Measurements from ENCODE around the gene TCERG1L.

TCERG1L gene, protein sequence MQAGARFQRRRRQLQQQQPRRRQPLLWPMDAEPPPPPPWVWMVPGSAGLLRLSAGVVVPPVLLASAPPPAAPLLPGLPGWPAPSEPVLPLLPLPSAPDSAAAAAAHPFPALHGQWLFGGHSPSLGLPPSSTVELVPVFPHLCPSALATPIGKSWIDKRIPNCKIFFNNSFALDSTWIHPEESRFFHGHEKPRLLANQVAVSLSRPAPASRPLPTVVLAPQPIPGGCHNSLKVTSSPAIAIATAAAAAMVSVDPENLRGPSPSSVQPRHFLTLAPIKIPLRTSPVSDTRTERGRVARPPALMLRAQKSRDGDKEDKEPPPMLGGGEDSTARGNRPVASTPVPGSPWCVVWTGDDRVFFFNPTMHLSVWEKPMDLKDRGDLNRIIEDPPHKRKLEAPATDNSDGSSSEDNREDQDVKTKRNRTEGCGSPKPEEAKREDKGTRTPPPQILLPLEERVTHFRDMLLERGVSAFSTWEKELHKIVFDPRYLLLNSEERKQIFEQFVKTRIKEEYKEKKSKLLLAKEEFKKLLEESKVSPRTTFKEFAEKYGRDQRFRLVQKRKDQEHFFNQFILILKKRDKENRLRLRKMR

DNA sequence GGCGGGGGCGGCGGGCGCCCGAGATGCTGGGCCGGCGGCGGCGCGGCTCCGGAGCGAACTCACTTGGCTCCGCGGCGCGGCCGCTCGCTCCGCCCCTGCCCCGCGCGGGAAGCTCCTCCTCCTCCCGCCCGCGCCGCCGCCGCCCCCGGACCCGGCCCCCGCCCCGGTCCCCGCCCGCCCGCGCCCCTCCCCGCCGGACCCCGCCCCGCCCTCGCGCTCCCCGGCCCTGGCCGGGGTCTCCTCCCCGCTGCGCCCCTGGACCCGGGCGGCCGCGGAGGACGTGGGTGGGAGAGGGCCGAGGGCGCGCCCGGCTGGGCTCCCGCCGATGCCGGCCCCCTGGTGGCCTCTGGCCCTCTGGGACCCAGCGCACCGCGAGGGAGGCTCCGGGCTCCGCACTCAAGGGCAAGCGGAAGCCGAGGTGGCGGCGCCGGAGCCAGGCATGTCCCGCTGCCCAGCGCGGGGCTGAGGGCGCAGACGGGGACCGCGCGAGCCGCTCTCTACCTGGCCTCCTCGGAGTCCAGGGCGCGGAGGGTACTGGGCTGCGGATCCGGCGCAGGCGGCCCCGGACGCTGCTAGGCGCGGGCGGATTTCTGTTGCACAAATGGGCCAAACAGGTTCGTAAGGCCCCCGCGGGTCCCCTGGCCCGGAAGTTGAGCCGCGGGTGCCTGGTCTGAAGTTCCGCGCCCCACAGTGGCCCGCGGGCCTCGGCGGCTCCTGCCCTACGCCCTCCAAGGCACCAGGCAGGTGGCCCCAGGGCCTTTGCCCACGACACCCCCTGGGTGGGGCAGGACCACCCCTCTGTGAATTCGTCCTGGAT lies at the start of gene TCERG1L:
Gene TCERG1L (minus strand): TSS at position 61 of the 817 bp plus-strand sequence. CDS start 86 bp downstream, outside the sequence.
- peak within 1 kb of the TSS; percentile 63 for H3K27ac ChIP-seq
- TF ChIP-seq, protein P1, sequence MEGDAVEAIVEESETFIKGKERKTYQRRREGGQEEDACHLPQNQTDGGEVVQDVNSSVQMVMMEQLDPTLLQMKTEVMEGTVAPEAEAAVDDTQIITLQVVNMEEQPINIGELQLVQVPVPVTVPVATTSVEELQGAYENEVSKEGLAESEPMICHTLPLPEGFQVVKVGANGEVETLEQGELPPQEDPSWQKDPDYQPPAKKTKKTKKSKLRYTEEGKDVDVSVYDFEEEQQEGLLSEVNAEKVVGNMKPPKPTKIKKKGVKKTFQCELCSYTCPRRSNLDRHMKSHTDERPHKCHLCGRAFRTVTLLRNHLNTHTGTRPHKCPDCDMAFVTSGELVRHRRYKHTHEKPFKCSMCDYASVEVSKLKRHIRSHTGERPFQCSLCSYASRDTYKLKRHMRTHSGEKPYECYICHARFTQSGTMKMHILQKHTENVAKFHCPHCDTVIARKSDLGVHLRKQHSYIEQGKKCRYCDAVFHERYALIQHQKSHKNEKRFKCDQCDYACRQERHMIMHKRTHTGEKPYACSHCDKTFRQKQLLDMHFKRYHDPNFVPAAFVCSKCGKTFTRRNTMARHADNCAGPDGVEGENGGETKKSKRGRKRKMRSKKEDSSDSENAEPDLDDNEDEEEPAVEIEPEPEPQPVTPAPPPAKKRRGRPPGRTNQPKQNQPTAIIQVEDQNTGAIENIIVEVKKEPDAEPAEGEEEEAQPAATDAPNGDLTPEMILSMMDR (conservative IDR thresholded peaks at IDR 0.05), result no peak

DNA sequence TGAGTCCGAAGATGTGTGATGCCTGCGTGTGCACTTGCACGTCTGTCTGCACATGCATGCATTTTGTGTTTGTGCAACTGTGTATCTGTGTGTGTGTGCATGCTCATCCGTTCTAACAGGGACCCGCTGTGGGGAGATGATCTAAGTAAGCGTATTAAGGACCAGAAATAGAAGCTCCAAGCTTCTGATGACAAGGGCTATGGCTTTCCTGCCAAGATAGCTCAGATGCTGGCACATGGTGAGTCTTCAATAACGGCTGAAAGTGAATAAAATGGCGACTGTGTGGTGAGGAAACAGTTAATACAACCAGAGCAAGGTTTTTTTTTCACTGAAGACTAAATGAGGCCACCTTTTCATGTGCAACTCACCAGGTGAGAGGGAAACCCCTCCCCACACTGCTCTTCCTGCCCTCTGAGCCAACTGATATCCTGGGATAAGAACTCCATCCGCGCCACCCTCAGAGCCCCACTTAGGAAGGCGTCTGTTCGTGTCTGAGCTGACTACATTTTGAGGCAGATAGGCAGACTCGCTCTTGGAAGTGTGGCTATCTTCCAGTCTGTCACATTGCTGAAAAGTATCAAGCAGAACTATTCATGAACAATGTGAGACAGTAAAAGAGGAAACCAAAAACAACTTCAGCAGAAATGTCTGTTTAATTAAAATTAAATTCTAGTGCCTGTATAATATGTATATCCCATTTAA lies 47.4 kb upstream of the TCERG1L start:
- H3K27ac ChIP-seq, result no peak overlapping the region
- TF ChIP-seq, protein P1 (conservative IDR thresholded peaks at IDR 0.05), result no peak

DNA sequence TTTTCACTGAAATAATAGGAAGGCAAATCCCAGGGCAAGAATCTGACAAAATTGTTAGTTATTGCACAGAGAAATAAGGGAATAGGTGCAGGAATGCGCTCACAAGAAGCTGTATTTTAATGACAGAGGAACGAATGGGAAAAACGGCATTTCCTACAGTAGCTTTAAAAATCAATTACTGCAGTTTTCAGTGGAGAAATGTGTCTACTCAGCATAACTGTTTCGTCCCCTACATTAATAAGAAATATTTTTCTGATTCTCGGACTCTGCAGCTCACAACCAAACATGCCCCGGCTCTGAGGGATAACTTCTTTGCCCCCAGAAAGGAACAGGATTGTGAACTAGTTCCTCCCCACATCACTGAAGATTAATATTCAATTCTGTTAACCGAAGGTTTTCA lies 44.9 kb upstream of the TCERG1L start:
- TF ChIP-seq, protein P1 (conservative IDR thresholded peaks at IDR 0.05), result no peak
- H3K27ac ChIP-seq, result no peak overlapping the region

DNA sequence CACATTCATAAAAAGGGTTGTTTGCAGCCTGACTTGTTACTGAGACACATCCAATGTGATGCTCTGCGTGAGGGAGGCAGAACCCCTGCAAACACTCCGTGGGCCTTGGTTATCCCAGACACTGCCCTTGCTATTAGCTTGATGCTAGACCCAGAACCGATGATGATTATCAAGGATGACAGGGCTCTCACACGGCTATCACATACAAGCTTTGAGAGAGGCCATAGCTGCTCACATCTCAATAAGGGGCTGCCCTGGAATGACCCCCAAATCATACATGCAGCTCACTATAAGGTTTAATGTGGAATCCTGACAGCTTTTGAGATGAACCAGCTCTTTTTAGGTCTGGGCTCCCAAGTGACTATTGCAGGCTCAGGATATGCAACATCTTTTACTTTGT lies 44.4 kb upstream of the TCERG1L start:
- TF ChIP-seq, protein P1 (conservative IDR thresholded peaks at IDR 0.05), result no peak
- no peak overlapping the region for H3K27ac ChIP-seq

DNA sequence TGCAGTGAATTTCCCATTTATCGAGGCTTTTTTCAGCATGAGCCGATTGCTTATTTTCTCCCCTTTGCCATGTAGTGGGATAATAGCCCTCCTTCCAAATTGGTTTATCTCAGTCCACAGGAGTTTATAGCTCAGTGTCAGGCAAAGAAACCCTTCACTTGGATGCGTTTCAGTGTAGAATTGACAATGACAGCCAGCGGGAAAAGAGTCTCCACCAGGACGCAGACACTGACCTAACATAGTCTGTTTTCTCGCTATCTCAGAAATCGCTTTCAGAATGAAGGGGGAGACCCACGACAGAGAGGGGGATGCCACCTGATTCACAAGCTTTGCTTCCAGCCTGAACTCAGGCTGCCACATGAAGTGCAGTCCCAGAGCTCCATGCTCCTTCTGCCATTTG lies 43.5 kb upstream of the TCERG1L start:
- no peak overlapping the region for H3K27ac ChIP-seq
- TF ChIP-seq, protein P1 (conservative IDR thresholded peaks at IDR 0.05), result no peak

DNA sequence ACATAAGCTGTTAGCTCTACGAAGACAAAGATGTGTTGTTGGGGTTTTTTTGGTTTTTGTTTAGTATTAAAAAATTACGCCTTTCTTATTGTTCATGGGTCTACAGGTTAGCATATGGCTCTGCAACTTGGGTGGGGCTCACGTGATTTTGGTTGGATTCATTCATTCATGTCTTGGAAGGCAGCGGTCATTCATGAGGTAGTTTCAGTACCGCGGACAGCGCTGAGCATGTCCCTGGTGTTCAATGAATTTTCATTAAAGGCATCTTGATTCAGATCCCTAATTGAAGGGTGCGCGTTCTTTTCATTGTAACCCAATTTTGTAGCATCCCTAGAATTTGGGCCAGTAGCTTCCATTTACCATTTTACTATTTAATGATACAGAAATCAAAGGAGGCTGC lies 42.9 kb upstream of the TCERG1L start:
- H3K27ac ChIP-seq, result no peak overlapping the region
- TF ChIP-seq, protein P1 (conservative IDR thresholded peaks at IDR 0.05), result no peak
